ENCODE results near the gene SPOCK1. TPM values are rescaled to one million over a fixed set of nuclear protein-coding genes. Genes with fewer than 3 reads are reported as not detected.
"Not testable (repeated sequence)": the region's sequence is repeated elsewhere in the genome, so short reads cannot be mapped to it uniquely, and the experiment has no call there.

Gene SPOCK1
- total and polyA plus RNA-seq, 4 donors, result 31.8 to 217 (median 132) TPM

DNA sequence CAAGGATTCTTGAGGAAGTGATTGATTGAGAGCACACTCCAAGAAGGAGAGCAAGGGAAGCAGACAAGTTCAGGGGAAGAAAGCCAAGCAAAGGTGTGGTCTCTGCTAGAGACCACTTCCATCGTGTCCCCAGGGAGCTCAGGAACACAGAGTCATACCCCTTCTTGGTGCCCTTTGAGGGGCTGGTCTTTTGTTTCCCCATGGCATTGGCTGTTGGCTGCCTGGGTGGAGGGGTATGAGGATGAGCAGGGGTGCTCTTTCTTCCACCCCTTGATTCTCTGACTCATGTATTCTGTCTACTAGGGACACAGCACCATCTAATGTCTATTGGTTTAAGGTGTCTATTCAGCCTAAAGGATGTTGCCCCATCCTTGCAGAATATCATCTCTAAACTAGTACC, 11.5 kb upstream of the SPOCK1 start:
- 100% methylated on average over 1 of the region's 1 CpG for WGBS (ENCODE audit: insufficient coverage)
- DNase-seq (ENCODE audit: low read depth in 4 of 6, low spot score in 6 of 6), result no peak
- Histone ChIP-seq H3K9me3 (ENCODE audit: control insufficient read depth, insufficient read depth, low read length) (no peaks in the 10 kb centered on the region), H3K27ac (ENCODE audit: low read depth, low read length) (no peak overlapping the region), H3K4me1 (ENCODE audit: control insufficient read depth, insufficient read depth, low read length) (no peaks in the 10 kb centered on the region), H3K27me3 (ENCODE audit: control insufficient read depth, insufficient read depth, low read length) (no peaks in the 10 kb centered on the region), H3K36me3 (ENCODE audit: control insufficient read depth, insufficient read depth, low read length) (no peaks in the 10 kb centered on the region), H3K4me3 (ENCODE audit: low read depth, low read length) (no peak overlapping the region)

DNA sequence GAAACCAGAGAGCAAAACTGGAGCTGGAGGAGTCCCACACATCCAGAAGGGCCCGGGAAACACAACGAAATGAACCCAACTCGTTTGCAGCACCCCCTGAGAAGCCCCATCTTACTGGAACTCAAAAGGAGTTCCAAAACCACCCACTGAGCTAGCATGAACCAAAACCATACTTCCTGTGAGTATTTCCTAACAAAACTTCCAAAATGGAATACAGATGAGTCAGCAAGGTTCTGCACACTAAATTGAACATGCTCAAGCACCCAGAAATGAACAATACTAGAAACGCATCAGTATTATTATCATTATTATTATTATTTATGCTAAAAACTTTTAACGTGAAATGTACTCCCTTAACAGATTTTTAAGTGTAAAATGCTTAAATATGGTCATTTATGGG, 8.0 kb upstream of the SPOCK1 start:
- DNase-seq (ENCODE audit: low read depth in 4 of 6, low spot score in 6 of 6), result no peak
- no peak overlapping the region for H3K27ac ChIP-seq (ENCODE audit: low read depth, low read length)
- no peaks in the 10 kb centered on the region for H3K27me3 ChIP-seq (ENCODE audit: control insufficient read depth, insufficient read depth, low read length)
- H3K9me3 ChIP-seq (ENCODE audit: control insufficient read depth, insufficient read depth, low read length), result no peaks in the 10 kb centered on the region
- H3K4me3 ChIP-seq (ENCODE audit: low read depth, low read length), result no peak overlapping the region
- 80% methylated on average over 2 of the region's 5 CpGs for WGBS (ENCODE audit: insufficient coverage)
- H3K4me1 ChIP-seq (ENCODE audit: control insufficient read depth, insufficient read depth, low read length), result no peaks in the 10 kb centered on the region
- no peaks in the 10 kb centered on the region for H3K36me3 ChIP-seq (ENCODE audit: control insufficient read depth, insufficient read depth, low read length)

DNA sequence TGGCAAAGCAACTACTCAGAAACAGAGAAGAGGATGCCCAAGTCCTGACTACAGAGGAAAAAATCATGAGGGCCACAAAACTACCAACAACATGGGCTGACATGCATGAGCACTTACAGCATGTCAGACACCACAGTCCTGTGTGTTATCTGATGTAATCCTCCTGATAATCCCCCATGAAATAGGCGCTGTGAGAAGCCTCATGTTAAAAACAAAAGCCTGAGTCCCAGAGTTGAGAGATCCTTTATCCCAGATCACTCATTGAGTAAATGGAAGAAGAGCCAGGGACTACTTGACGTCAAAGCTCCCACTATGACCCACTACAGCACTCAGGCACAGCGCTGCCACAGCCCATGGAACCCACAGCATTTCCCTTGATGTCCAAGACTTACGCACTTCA, 7.2 kb upstream of the SPOCK1 start:
- Histone ChIP-seq H3K27ac (ENCODE audit: low read depth, low read length) (no peak overlapping the region), H3K27me3 (ENCODE audit: control insufficient read depth, insufficient read depth, low read length) (no peaks in the 10 kb centered on the region), H3K4me1 (ENCODE audit: control insufficient read depth, insufficient read depth, low read length) (no peaks in the 10 kb centered on the region), H3K4me3 (ENCODE audit: low read depth, low read length) (no peak overlapping the region), H3K9me3 (ENCODE audit: control insufficient read depth, insufficient read depth, low read length) (no peaks in the 10 kb centered on the region), H3K36me3 (ENCODE audit: control insufficient read depth, insufficient read depth, low read length) (no peaks in the 10 kb centered on the region)
- no peak for DNase-seq (ENCODE audit: low read depth in 4 of 6, low spot score in 6 of 6)
- 90% methylated on average over 3 of the region's 4 CpGs for WGBS (ENCODE audit: insufficient coverage)

DNA sequence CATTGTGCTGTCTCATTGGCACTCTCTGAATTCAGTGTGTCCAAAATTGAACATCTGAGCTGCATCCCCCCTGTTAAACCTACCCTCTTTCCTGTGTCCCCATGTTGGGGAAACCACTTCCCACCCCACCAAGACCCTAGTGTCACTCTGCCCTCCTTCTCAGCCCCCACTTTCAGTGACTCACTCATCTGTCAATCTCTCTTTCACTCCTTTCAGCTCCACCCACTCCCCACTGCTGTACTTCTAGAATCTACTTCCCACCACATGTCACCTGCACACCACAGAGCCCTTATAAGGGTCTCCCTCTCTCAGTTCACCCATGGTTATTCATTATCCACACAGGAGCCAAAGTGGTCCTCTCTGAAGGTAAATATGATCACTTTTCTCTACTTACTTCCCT, 5.8 kb upstream of the SPOCK1 start:
- no peaks in the 10 kb centered on the region for H3K9me3 ChIP-seq (ENCODE audit: control insufficient read depth, insufficient read depth, low read length)

DNA sequence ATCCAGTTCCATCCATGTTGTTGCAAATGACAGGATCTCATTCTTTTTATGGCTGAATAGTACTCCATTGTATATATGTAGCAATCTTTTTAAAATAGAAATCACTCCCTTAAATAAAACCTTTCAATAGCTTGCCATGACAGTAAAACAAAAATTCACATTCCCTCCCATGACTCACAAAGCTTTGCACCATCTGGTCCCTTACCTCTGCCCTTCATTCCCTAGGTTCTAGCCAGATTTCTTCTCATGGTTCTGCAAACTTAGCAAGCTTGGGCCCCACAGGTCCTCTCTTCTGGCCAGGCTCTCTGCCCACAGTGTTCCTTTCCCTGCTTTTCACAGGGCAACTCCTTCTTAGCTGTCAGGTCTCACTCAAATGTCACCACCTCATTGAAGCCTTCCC, 4.3 kb upstream of the SPOCK1 start:
- H3K9me3 ChIP-seq (ENCODE audit: control insufficient read depth, insufficient read depth, low read length), result no peaks in the 10 kb centered on the region
- no peak overlapping the region for H3K27ac ChIP-seq (ENCODE audit: low read depth, low read length)
- DNase-seq (ENCODE audit: low read depth in 4 of 6, low spot score in 6 of 6), result no peak
- H3K36me3 ChIP-seq (ENCODE audit: control insufficient read depth, insufficient read depth, low read length), result no peaks in the 10 kb centered on the region
- peaks cover 5% of the 10 kb centered on the region for H3K4me1 ChIP-seq (ENCODE audit: control insufficient read depth, insufficient read depth, low read length)
- H3K27me3 ChIP-seq (ENCODE audit: control insufficient read depth, insufficient read depth, low read length), result peaks cover 5% of the 10 kb centered on the region
- H3K4me3 ChIP-seq (ENCODE audit: low read depth, low read length), result no peak overlapping the region

More for the DNA sequence above, 5.8 kb upstream of the SPOCK1 start:
- no peak overlapping the region for H3K4me3 ChIP-seq (ENCODE audit: low read depth, low read length)
- H3K36me3 ChIP-seq (ENCODE audit: control insufficient read depth, insufficient read depth, low read length), result no peaks in the 10 kb centered on the region
- H3K4me1 ChIP-seq (ENCODE audit: control insufficient read depth, insufficient read depth, low read length), result no peaks in the 10 kb centered on the region
- H3K27ac ChIP-seq (ENCODE audit: low read depth, low read length), result no peak overlapping the region
- no peaks in the 10 kb centered on the region for H3K27me3 ChIP-seq (ENCODE audit: control insufficient read depth, insufficient read depth, low read length)
- no peak for DNase-seq (ENCODE audit: low read depth in 4 of 6, low spot score in 6 of 6)

DNA sequence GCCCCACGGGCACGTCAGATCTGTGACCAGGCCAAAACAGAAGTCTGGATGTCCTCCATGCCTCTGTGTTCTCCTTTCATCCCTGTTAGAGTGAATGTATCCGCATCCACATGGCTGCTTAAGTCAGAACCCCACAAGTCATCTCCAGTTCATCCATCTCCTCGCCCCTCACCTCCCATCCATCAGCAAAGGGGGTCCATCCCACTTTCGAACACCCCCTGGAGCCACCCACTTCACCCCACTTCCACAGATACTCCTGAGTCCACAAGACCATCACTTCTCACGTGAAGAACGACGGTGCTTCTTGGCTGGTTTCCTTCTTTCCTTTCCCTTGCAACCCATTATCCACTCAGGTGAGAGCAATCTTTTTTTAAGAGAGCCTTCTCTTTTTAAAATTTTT, 3.5 kb upstream of the SPOCK1 start:
- Histone ChIP-seq H3K4me1 (ENCODE audit: control insufficient read depth, insufficient read depth, low read length) (peaks cover 12% of the 10 kb centered on the region), H3K4me3 (ENCODE audit: low read depth, low read length) (no peak overlapping the region), H3K36me3 (ENCODE audit: control insufficient read depth, insufficient read depth, low read length) (no peaks in the 10 kb centered on the region), H3K27me3 (ENCODE audit: control insufficient read depth, insufficient read depth, low read length) (peaks cover 10% of the 10 kb centered on the region), H3K27ac (ENCODE audit: low read depth, low read length) (no peak overlapping the region), H3K9me3 (ENCODE audit: control insufficient read depth, insufficient read depth, low read length) (no peaks in the 10 kb centered on the region)
- WGBS (ENCODE audit: insufficient coverage), result 94% methylated on average over 7 of the region's 8 CpGs
- DNase-seq (ENCODE audit: low read depth in 4 of 6, low spot score in 6 of 6), result no peak

DNA sequence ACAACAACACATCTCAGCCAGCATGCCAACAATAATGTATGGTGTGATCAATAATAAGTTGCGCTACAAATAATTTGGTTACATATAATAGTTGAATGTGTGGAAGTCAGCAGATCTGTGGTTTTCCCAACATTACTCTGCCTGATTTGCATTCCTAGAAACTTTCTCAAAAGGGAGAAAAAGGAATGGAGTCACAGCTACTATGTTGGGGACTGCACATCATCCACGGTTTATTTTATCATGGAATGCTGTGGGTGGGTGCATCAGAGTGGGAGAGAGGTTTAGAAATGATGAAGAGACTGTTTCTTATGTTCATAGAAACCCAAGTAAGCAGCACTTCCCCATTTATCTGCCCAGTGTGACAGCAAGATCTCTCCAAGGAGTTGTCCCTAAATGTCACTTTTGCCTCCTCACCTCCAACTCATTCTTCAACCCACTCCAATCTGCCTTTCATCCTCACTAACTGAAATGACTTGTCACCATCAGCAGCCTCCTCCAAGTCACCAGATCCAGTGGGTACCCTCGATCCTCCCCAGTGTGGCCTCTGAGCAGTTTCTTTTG, 2.8 kb upstream of the SPOCK1 start:
- Histone ChIP-seq H3K4me3 (ENCODE audit: low read depth, low read length) (no peak overlapping the region), H3K36me3 (ENCODE audit: control insufficient read depth, insufficient read depth, low read length) (no peaks in the 10 kb centered on the region), H3K9me3 (ENCODE audit: control insufficient read depth, insufficient read depth, low read length) (no peaks in the 10 kb centered on the region), H3K27ac (ENCODE audit: low read depth, low read length) (no peak overlapping the region), H3K27me3 (ENCODE audit: control insufficient read depth, insufficient read depth, low read length) (peaks cover 11% of the 10 kb centered on the region), H3K4me1 (ENCODE audit: control insufficient read depth, insufficient read depth, low read length) (peaks cover 16% of the 10 kb centered on the region)
- WGBS (ENCODE audit: insufficient coverage), result 69% methylated on average over 1 of the region's 3 CpGs
- DNase-seq (ENCODE audit: low read depth in 4 of 6, low spot score in 6 of 6), result no peak

DNA sequence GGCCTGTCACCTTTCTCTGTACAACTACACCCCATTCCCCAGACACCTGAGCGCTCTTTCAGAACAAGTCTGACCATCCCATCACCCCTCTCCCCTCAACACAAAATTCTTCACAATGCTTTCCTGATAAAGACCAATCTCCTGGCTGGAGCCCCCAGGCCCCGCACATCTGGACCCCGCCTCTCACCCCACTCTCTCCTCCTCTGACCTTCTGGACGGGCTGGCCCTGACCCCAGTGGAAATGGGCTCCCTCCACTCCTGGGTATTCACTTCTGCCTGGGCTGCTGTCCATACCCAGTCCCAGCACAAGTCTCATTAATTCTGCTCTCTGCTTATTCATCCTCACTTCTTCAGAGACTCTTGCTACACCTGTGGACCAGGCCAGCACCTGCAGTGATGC, 2.1 kb upstream of the SPOCK1 start:
- WGBS (ENCODE audit: insufficient coverage), result 71% methylated on average over 4 of the region's 4 CpGs
- Histone ChIP-seq H3K36me3 (ENCODE audit: control insufficient read depth, insufficient read depth, low read length) (no peaks in the 10 kb centered on the region), H3K4me3 (ENCODE audit: low read depth, low read length) (no peak overlapping the region), H3K27ac (ENCODE audit: low read depth, low read length) (no peak overlapping the region), H3K4me1 (ENCODE audit: control insufficient read depth, insufficient read depth, low read length) (peaks cover 16% of the 10 kb centered on the region), H3K27me3 (ENCODE audit: control insufficient read depth, insufficient read depth, low read length) (peaks cover 12% of the 10 kb centered on the region), H3K9me3 (ENCODE audit: control insufficient read depth, insufficient read depth, low read length) (no peaks in the 10 kb centered on the region)
- DNase-seq (ENCODE audit: low read depth in 4 of 6, low spot score in 6 of 6), result no peak

DNA sequence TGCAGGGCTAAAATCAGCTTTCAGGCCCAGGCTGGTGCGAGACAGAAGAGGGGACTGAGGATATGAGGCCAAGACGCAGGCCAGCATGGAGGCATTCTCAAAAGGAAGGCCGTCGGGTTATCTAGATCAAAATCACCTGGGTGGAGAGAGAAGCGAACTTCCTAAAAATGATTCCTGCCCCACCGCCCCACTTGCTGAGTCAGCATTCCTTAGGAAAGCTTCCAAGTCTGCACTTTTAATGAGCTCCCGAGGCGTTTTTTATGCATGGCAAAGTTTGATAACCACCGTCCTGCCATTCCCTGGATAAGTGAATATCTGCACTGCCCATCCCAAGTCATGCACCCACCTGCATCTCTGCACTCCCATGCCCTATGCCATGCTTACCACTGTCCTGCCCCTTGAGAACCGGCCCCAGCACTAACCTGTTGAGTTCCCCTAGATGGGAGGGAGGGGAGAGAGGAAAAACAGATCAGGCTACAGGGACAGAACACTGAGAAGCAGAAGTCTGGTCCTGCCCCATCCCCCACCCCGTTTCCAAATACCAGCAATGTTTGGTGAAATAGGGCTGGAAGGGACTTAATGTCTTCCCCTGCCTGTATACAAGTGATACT, 1.6 kb upstream of the SPOCK1 start:
- Histone ChIP-seq H3K27me3 (ENCODE audit: control insufficient read depth, insufficient read depth, low read length) (peaks cover 12% of the 10 kb centered on the region), H3K36me3 (ENCODE audit: control insufficient read depth, insufficient read depth, low read length) (no peaks in the 10 kb centered on the region), H3K4me1 (ENCODE audit: control insufficient read depth, insufficient read depth, low read length) (peaks cover 16% of the 10 kb centered on the region), H3K9me3 (ENCODE audit: control insufficient read depth, insufficient read depth, low read length) (no peaks in the 10 kb centered on the region), H3K27ac (ENCODE audit: low read depth, low read length) (no peak overlapping the region), H3K4me3 (ENCODE audit: low read depth, low read length) (no peak overlapping the region)
- no peak for DNase-seq (ENCODE audit: low read depth in 4 of 6, low spot score in 6 of 6)
- WGBS (ENCODE audit: insufficient coverage), result 92% methylated on average over 10 of the region's 11 CpGs

DNA sequence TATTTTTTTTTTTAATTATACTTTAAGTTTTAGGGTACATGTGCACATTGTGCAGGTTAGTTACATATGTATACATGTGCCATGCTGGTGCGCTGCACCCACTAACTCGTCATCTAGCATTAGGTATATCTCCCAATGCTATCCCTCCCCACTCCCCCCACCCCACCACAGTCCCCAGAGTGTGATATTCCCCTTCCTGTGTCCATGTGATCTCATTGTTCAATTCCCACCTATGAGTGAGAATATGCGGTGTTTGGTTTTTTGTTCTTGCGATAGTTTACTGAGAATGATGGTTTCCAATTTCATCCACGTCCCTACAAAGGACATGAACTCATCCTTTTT, 351 bp upstream of the SPOCK1 start:
- no CpG with 5 or more reads among the region's 5 CpGs for WGBS (ENCODE audit: insufficient coverage)
- not testable (repeated sequence) for H3K4me3 ChIP-seq (ENCODE audit: low read depth, low read length); DNase-seq (ENCODE audit: low read depth in 4 of 6, low spot score in 6 of 6); H3K36me3 ChIP-seq (ENCODE audit: control insufficient read depth, insufficient read depth, low read length); H3K27ac ChIP-seq (ENCODE audit: low read depth, low read length); H3K9me3 ChIP-seq (ENCODE audit: control insufficient read depth, insufficient read depth, low read length)
- H3K4me1 ChIP-seq (ENCODE audit: control insufficient read depth, insufficient read depth, low read length), result peaks cover 16% of the 10 kb centered on the region
- H3K27me3 ChIP-seq (ENCODE audit: control insufficient read depth, insufficient read depth, low read length), result peaks cover 12% of the 10 kb centered on the region

Measured in spinal cord (tissue), 10 donors.